ENCODE results near the gene LAP3.
A peak's percentile ranks its signal among the peaks of the same experiment; 100 is the strongest.
"Not testable (repeated sequence)": the region's sequence is repeated elsewhere in the genome, so short reads cannot be mapped to it uniquely, and the experiment has no call there.

Gene LAP3

GRCh38 chr4:17565846-17566245 is 11.2 kb upstream of the LAP3 start:
- DNase-seq (ENCODE audit: low read depth) = no peak
- H3K4me3 ChIP-seq (ENCODE audit: low read depth, low read length) = no peak overlapping the region
- TF ChIP-seq CTCF (IDR thresholded peaks at IDR 0.05; ENCODE audit: low read depth, low read length) (no peak), MYC (IDR thresholded peaks at IDR 0.05; ENCODE audit: low read depth, low read length) (no peak), POLR2A (IDR thresholded peaks at IDR 0.05; ENCODE audit: extremely low read depth, insufficient read length) (no peak), MAX (IDR thresholded peaks at IDR 0.05; ENCODE audit: low read depth, low read length) (no peak)

- TF ChIP-seq MAX (IDR thresholded peaks at IDR 0.05; ENCODE audit: low read depth, low read length) (no peak), POLR2A (IDR thresholded peaks at IDR 0.05; ENCODE audit: extremely low read depth, insufficient read length) (no peak), CTCF (IDR thresholded peaks at IDR 0.05; ENCODE audit: low read depth, low read length) (no peak), MYC (IDR thresholded peaks at IDR 0.05; ENCODE audit: low read depth, low read length) (no peak)
- DNase-seq (ENCODE audit: low read depth) = no peak
- no peak overlapping the region for H3K4me3 ChIP-seq (ENCODE audit: low read depth, low read length)
Observed at GRCh38 chr4:17567271-17567670, 9.7 kb upstream of the LAP3 start.

GRCh38 chr4:17574206-17574605 is 2.8 kb upstream of the LAP3 start:
- TF ChIP-seq CTCF (IDR thresholded peaks at IDR 0.05; ENCODE audit: low read depth, low read length) (no peak), MYC (IDR thresholded peaks at IDR 0.05; ENCODE audit: low read depth, low read length) (no peak), POLR2A (IDR thresholded peaks at IDR 0.05; ENCODE audit: extremely low read depth, insufficient read length) (no peak), MAX (IDR thresholded peaks at IDR 0.05; ENCODE audit: low read depth, low read length) (no peak)

GRCh38 chr4:17575177-17575576 is 1.8 kb upstream of the LAP3 start:
- not testable (repeated sequence) for DNase-seq (ENCODE audit: low read depth); H3K4me3 ChIP-seq (ENCODE audit: low read depth, low read length)

More at GRCh38 chr4:17574206-17574605, 2.8 kb upstream of the LAP3 start:
- H3K4me3 ChIP-seq (ENCODE audit: low read depth, low read length) = no peak overlapping the region
- DNase-seq (ENCODE audit: low read depth) = no peak

- DNase-seq (ENCODE audit: low read depth) = peak; percentile 57
- TF ChIP-seq MAX (IDR thresholded peaks at IDR 0.05; ENCODE audit: low read depth, low read length) (no peak), MYC (IDR thresholded peaks at IDR 0.05; ENCODE audit: low read depth, low read length) (no peak), CTCF (IDR thresholded peaks at IDR 0.05; ENCODE audit: low read depth, low read length) (peak; percentile 4), POLR2A (IDR thresholded peaks at IDR 0.05; ENCODE audit: extremely low read depth, insufficient read length) (no peak)
- peak overlapping the region; percentile 79 for H3K4me3 ChIP-seq (ENCODE audit: low read depth, low read length)
Observed at GRCh38 chr4:17577665-17578481, 875 bp downstream of the LAP3 start.

GRCh38 chr4:17578482-17578891 is 1.5 kb downstream of the LAP3 start:
- TF ChIP-seq POLR2A (IDR thresholded peaks at IDR 0.05; ENCODE audit: extremely low read depth, insufficient read length) = no peak
- TF ChIP-seq CTCF (IDR thresholded peaks at IDR 0.05; ENCODE audit: low read depth, low read length) = no peak
- TF ChIP-seq MAX (IDR thresholded peaks at IDR 0.05; ENCODE audit: low read depth, low read length) = no peak
- TF ChIP-seq MYC (IDR thresholded peaks at IDR 0.05; ENCODE audit: low read depth, low read length) = peak; percentile 46; the same call in 1 of the 2 replicates
- DNase-seq (ENCODE audit: low read depth) = peak; percentile 76
- H3K4me3 ChIP-seq (ENCODE audit: low read depth, low read length) = peak overlapping the region; percentile 79
